NCI-H82 treated with DMSO at 0.1 percent for 48 hours (cell line): Measurements from ENCODE around the gene DHX16.
A peak's percentile ranks its signal among the peaks of the same experiment; 100 is the strongest.

ENCODE experiments used
- DNase-seq: peaks from one replicate; lab custom pipeline; 2025; ENCODE audit not compliant: unreplicated experiment; lab: John Stamatoyannopoulos, UW

DHX16 gene

DNA sequence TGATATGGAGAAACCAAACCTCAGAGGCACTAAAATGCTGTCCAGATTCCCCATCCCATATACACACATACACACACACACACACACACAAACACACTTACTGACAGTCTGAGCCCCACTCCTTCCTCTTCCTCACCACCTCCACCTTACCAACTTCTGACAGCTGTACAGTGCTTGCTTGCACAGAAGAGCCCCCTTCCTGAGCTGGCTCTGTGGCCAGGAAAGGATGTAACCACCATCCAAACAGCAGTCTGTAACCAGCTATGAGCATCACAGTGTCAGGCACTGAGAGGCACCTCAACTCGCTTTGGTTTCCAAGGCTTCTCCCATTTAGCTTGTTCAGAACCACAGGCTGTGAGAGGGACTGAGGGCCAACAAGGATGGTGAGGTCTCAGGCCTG is 31.8 kb downstream of the DHX16 start:
- DNase-seq, result no peak

DNA sequence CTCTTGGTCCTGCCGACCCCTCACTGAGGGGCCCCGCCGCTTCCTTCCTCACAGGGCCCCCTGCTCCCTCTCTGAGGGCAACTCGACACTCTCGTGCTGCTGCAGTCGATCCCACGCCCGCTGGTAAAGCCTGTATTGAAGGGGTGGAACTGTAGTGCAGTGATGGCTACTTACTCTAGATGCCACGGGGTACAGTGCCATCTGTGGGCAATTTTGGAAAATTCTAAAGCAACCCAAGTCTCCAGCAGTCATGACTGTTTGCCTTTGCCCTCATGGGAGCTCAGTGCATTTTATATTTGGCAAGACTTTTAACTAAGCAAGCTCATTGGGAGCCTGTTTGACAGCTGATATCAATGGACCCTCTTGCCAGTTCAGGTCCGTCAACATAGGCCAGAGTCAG is 32.3 kb downstream of the DHX16 start:
- no peak for DNase-seq

DNA sequence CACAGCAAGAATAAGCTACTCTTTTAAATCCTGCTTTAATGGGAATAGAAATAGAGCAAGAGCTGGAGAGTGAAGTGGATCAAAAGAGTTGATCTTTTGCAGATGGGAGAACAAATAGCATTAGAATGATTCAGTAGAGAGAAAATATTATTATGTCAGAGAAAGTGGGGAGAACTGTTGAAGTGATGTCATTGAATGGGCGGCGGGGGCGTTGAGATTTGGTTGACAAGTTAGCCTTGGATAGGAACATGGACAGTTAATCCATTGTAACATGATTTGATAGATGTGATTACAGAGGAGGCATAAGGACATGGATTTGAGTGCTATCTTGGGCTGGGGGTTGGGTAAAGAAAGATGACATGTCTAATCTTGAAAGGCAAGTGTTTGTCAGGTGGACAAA is 37.0 kb downstream of the DHX16 start:
- DNase-seq, result no peak

- DNase-seq, result peak; percentile 47
Observed at GRCh38 chr6:30626484-30627366, 46.1 kb downstream of the DHX16 start, which contains the start of gene ATAT1. Gene ATAT1 (plus strand): TSS chr6:30626874.

DNA sequence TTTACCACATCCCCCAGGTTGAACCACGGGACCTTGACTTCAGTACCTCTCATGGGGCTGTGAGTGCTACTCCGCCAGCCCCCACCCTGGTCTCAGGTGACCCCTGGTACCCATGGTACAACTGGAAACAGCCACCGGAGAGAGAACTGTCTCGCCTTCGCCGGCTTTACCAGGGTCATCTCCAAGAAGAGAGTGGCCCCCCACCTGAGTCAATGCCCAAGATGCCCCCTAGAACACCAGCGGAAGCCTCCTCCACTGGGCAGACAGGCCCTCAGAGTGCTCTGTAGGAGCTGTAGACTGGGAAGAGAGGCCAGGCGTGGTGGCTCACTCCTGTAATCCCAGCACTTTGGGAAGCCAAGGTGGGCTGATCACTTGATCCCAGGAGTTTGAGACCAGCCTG is 47.3 kb downstream of the DHX16 start:
- DNase-seq, result no peak

GRCh38 chr6:30619561-30619960 is 53.2 kb downstream of the DHX16 start:
- no peak for DNase-seq

DNA sequence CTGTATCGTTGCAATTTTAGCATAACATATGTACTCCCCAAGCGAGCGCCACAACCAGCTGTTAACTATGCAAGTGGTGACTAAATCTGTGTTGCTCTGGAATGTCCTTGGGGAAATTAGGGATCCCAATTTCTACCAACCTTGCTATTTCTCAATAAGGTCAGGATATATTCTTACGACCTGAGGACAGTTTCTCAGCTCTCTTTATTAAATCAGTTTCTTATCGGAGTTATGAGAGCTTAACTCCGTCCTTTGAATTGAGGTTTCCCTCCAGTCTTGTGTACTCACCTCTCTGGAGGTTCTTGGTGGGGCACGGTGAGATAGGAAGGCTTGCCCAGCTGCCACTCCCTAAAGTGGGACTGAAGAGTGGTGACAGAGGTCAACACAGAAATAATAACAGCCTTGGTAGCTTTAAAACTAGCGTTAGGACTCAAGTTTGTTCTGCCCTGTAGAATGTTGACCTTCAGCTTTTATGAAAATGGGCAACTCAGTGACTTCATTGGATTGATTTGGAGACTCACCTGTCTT is 54.5 kb downstream of the DHX16 start:
- no peak for DNase-seq

DNA sequence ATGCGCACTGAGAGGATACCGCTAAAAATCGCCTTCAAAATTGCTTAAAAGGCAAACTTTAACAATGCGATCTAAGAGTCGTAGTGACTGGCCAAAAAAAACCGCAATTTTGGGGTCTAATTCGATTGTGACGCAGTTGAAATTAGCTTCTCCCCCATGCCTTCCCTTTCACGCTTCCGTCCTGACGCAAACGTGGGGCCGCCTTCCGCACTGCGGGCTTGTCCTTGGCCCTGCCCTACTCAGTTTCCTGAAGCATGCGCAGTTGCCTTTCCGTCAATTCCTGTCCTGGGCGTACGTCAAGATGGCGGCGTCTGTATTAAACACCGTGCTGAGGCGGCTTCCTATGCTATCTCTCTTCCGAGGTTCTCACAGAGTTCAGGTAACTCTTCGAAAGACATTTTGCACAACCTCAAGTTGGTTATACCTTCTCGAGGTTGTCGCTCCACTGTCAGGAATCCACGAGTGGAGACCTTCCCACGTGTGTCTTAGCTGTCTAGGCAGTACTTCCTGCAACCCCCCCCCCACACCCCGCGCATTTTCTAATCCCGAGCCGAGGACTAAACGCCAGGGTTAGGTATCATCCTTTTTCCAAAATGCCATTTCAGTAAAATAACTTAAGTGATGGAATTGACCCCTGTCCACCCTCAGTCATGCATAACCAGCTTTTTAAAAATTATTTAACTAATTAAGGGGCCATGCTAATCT is 55.1 kb downstream of the DHX16 start, which contains the start of gene MRPS18B:
MRPS18B (plus strand) TSS at position 276 of the 705 bp plus-strand sequence; CDS start at position 302, 26 bp downstream.
- DNase-seq, result peak; percentile 98

- peak; percentile 100 for DNase-seq
Observed at GRCh38 chr6:30616811-30617564, 55.8 kb downstream of the DHX16 start, which contains the start of gene PPP1R10. Gene PPP1R10 (minus strand): TSS chr6:30617243. CDS start chr6:30609944, 7,299 bp downstream.

DNA sequence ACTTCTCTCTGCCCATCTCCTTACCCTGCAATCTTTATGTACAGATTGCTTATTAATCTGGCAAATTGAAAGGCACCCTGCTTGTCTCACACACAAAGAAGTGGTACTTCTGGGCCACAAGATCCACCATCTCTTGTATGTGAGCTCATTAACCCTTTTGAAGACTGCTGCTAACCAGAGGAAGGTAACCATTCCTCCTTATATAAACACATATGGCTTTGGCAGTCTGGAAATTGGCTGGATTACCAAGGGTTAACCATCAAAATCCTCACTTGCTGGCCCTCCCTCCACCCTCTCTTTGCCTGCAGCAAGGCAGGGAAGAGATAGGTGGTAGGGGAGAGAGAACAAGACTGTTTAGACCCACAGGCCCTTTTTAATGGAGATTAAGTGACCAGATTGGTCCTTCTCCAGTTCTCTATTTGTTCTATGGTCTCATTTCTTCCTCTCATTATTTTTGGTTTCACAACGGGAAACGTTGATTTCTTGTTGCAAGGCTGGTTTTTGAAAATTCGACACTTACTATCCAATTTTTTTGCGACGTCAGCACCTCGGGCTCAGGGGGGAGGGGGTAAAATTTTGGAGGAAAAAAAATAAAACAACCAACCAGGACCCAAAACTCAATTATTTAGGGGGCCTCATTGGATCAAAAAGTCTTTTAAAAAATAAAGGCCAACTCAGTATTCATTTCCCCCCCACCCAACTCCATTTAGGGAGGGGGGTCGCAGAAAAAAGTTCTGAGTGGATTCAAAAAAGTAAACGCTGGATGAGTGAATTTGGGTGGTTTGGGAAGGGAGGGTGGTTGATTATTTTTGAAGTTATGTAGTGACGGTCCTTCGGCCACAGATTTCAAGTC is 56.6 kb downstream of the DHX16 start:
- DNase-seq, result peak; percentile 70

- DNase-seq, result peak; percentile 66
Observed at GRCh38 chr6:30615219-30615957, 57.4 kb downstream of the DHX16 start.

DNA sequence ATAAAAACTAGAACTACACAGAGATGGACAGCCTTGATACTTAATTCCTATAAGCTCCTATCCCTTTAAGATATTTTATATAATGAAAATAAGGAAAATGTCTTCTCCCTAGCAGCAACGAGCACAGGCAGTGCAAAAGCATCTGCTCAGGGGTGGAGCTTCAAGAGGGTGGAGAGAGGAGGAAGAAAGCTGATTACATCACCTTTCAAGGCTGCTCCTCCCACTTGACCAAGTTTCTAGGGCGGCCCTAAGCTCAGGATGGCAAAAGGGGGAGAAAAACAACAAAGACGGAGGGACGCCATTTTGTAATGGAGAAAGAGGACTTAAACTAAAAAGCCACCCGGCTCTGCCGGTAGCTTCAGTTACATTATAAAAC is 58.0 kb downstream of the DHX16 start:
- DNase-seq, result peak; percentile 96

GRCh38 chr6:30614044-30614842 is 58.6 kb downstream of the DHX16 start:
- no peak for DNase-seq

GRCh38 chr6:30613251-30614043 is 59.4 kb downstream of the DHX16 start:
- DNase-seq, result no peak

DNA sequence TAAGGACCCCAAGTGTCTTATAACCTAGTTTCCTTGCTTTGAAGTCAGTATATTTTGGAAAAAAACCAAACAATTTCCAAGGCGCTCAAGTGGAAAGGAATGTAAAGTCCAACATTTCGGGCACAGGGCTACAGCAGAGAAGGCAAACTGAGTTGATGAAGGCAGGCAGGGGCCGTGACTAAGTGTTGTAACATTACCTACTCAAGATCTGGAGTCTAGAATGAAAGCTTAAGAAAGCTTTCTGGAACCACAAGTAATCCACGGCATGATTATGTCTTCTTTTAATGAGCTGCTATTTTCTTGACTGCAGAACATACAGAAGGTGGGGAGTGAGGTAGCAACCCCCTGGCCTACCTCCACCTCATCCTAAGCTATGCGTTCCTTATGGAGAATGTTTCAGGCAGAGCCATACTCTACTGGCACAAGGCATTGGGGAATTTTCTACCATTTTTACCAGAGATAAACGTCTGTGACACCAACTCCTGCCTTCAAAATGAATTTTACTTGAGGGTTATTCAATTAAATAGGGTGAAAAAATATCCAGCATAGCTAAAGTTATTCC is 60.0 kb downstream of the DHX16 start:
- no peak for DNase-seq

DNA sequence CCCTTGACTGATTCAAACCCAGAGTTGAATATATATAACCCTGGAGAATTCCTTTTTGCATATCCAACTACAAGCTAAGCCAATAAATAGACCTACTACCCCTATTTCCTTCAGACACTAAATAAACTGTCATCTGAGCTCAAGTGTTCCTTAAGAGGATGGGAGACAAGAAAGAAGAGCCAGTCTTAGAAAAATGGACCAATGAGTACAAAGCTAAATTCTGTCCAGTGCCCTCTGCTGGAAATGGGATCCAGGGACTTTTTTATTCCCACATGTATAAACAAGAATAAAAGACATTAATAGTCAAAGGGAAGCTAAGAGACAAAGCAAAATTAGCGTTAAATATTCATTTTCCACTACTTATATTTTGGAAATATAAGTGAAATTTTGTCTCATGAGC is 60.6 kb downstream of the DHX16 start:
- DNase-seq, result no peak

DNA sequence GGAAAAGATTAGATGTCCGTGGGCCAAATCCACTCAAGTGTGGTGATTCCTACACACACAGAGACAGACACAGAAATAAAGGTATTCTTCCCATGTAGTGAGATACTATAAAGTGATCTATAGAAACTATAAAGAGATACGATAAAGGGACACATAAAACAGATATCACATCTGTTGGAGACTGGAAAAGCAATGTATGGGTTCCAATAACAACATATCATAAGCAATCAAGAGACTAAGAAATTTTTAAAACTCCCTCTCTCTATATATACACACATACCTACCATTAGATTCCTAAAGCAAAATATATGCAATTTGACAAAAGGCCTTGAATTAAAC is 61.0 kb downstream of the DHX16 start:
- no peak for DNase-seq
